Activated naive CD4-positive, alpha-beta T cell treated with anti-CD3 and anti-CD28 coated beads for 36 hours (primary cell): ENCODE data around the gene HERC5. TPM values are rescaled to one million over a fixed set of nuclear protein-coding genes. Genes with fewer than 3 reads are reported as not detected.

Experiments used
- CTCF ChIA-PET: fragments of 350-600 bp; sonication (Branson Sonifier 250); formaldehyde crosslinking; loops from one replicate; lab custom pipeline; 2021; ENCODE audit warnings: antibody characterized with exemption; lab: Charles Lee
- DNase-seq: peaks from one replicate; pipeline ENCODE4 v3.0.0-alpha.2; 2020
- H3K27ac Mint-ChIP-seq: one replicate; pipeline ENCODE4 v1.8.0; 2021; ENCODE audit warnings: mild to moderate bottlenecking, mixed read lengths
- H3K27me3 Mint-ChIP-seq: one replicate; pipeline ENCODE4 v1.8.0; 2021; ENCODE audit warnings: low read depth, mixed read lengths
- H3K36me3 Mint-ChIP-seq: one replicate; pipeline ENCODE4 v1.8.0; 2021; ENCODE audit warnings: low read depth, mixed read lengths
- H3K4me1 Mint-ChIP-seq: one replicate; pipeline ENCODE4 v1.8.0; 2021; ENCODE audit warnings: low read depth, mixed read lengths
- H3K4me3 Mint-ChIP-seq: one replicate; pipeline ENCODE4 v1.8.0; 2021; ENCODE audit warnings: mild to moderate bottlenecking, moderate library complexity, mixed read lengths
- H3K9me3 Mint-ChIP-seq: one replicate; pipeline ENCODE4 v1.8.0; 2021; ENCODE audit warnings: mixed read lengths
- intact Hi-C: fragments of 100-400 bp; cut with micrococcal nuclease; formaldehyde crosslinking; loops from one replicate; pipeline ENCODE4 v1.15.1; 2023
- total RNA-seq, 2 experiments: library from RNA; stranded (reverse); gene quantifications; one replicate each; pipeline ENCODE4 v1.2.3, GENCODE V29; 2021

HERC5 gene
- 10 to 100 TPM; 38.8 to 39.5 TPM for total RNA-seq

GRCh38 chr4:88456670-88457306 lies at the start of gene HERC5:
Gene HERC5 (plus strand): TSS chr4:88457119. CDS start chr4:88457270, 151 bp downstream.
- Mint-ChIP-seq H3K27me3 (no peaks in the 10 kb centered on the region), H3K27ac (peak within 1 kb of the TSS; percentile 97), H3K4me3 (peak within 1 kb of the TSS; percentile 98), H3K4me1 (peaks cover 5% of the 10 kb centered on the region), H3K36me3 (peaks cover 4% of the 10 kb centered on the region), H3K9me3 (no peaks in the 10 kb centered on the region)
- intact Hi-C loops = loop anchor here (1.0 to 10.0 kb wide), 12 partner anchors 10 to 1034 kb away; partner anchors contain the start of genes NUDT9, PPM1K and PYURF
- DNase-seq = peak; percentile 93
- CTCF ChIA-PET = interaction anchor here (0.9 to 2.3 kb wide), 10 partner anchors 14 to 647 kb away, joined by 3 to 11 read pairs (median 4); partner anchors contain the start of gene HERC6

- CTCF ChIA-PET = no interaction called here
- DNase-seq = no peak
- Mint-ChIP-seq H3K9me3 (no peaks in the 10 kb centered on the region), H3K4me3 (no peak overlapping the region), H3K27ac (no peak overlapping the region), H3K36me3 (peaks cover 11% of the 10 kb centered on the region), H3K4me1 (peaks cover 1% of the 10 kb centered on the region), H3K27me3 (no peaks in the 10 kb centered on the region)
- intact Hi-C loops = no loop called here
Observed at GRCh38 chr4:88409206-88409605, 47.7 kb upstream of the HERC5 start.

GRCh38 chr4:88409789-88410188 lies 47.1 kb upstream of the HERC5 start:
- Mint-ChIP-seq H3K27ac (no peak overlapping the region), H3K27me3 (no peaks in the 10 kb centered on the region), H3K9me3 (no peaks in the 10 kb centered on the region), H3K4me3 (no peak overlapping the region), H3K4me1 (peaks cover 1% of the 10 kb centered on the region), H3K36me3 (peaks cover 14% of the 10 kb centered on the region)
- no peak for DNase-seq
- intact Hi-C loops = no loop called here
- CTCF ChIA-PET = interaction anchor here (0.6 to 0.9 kb wide), 2 partner anchors 32 to 186 kb away, joined by 3 to 5 read pairs; partner anchors contain the start of gene HERC6

GRCh38 chr4:88411491-88412096 lies 45.3 kb upstream of the HERC5 start:
- H3K4me3 Mint-ChIP-seq = no peak overlapping the region
- H3K27ac Mint-ChIP-seq = no peak overlapping the region
- H3K9me3 Mint-ChIP-seq = no peaks in the 10 kb centered on the region
- DNase-seq = peak; percentile 25
- intact Hi-C loops = no loop called here
- H3K4me1 Mint-ChIP-seq = peaks cover 1% of the 10 kb centered on the region
- CTCF ChIA-PET = interaction anchor here (1.5 kb wide), 1 partner anchor 193 kb away, joined by 4 read pairs; no protein-coding TSS in a partner anchor
- no peaks in the 10 kb centered on the region for H3K27me3 Mint-ChIP-seq
- H3K36me3 Mint-ChIP-seq = peaks cover 14% of the 10 kb centered on the region

DNA sequence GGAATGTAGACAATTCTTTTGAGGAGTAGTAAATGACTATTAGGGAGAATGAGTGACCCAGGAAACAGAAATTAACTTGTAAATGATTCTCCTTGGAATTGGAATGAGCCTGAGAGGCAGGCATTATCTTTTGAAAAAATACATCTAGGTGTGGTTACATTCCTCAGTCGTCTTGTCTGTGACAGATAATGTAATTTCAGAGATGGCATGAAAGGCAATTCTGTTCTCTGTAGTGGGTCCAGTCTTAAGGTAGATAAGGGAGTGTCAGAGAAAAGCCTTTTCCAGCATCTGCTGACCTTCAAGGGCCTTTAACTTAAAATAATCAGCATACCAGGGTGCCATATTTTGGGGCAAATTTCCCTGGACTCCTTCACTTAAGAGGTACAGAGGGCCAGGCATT lies 43.1 kb upstream of the HERC5 start:
- Mint-ChIP-seq H3K27ac (no peak overlapping the region), H3K4me1 (peaks cover 1% of the 10 kb centered on the region), H3K27me3 (no peaks in the 10 kb centered on the region), H3K9me3 (no peaks in the 10 kb centered on the region), H3K4me3 (no peak overlapping the region), H3K36me3 (peaks cover 4% of the 10 kb centered on the region)
- DNase-seq = no peak
- CTCF ChIA-PET = no interaction called here
- intact Hi-C loops = no loop called here

DNA sequence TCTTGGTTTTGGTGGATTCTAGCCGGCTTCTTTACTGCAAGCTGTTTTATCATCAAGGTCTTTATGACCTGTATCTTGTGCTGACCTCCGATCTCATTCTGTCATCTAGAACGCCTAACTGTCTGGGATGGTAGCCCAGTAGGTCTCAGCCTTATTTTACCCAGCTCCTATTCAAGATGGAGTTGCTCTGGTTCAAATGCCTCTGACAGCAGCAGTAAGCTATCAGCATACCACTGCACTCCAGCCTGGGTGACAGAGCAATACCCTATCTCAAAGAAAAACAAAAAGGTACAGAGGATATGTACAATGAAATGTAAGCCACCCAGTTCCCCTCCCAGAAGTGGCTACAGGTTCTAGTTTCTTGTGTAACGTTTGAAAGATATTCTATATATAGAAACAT lies 42.2 kb upstream of the HERC5 start:
- Mint-ChIP-seq H3K36me3 (peaks cover 4% of the 10 kb centered on the region), H3K27me3 (no peaks in the 10 kb centered on the region)
- CTCF ChIA-PET = no interaction called here

DNA sequence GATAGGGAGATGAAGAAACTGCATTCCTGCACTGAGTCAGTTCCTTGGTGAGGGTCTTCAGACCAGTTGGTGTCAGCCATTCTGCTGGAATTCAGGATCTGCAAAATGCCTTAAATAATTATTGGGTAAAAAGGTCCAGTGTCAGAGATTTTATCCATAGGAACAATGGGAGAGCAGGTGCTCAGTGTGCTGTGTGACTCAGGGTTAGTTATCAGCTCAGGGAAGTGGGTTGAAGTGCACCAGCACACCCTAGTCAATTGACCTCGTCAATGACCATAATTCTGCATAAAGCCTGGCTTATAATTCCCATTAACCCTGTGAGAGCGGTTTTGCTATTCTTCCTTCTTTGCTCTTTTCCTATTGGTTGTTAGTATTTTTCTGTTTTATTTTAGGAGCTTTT lies 40.9 kb upstream of the HERC5 start:
- Mint-ChIP-seq H3K9me3 (no peaks in the 10 kb centered on the region), H3K27ac (no peak overlapping the region), H3K36me3 (peaks cover 4% of the 10 kb centered on the region), H3K4me1 (peaks cover 1% of the 10 kb centered on the region), H3K4me3 (no peak overlapping the region), H3K27me3 (no peaks in the 10 kb centered on the region)
- DNase-seq = no peak
- CTCF ChIA-PET = interaction anchor here (1.2 kb wide), 1 partner anchor 99 kb away, joined by 3 read pairs; no protein-coding TSS in a partner anchor
- intact Hi-C loops = no loop called here

More for the DNA sequence above, 42.2 kb upstream of the HERC5 start:
- DNase-seq = no peak
- H3K4me3 Mint-ChIP-seq = no peak overlapping the region
- H3K4me1 Mint-ChIP-seq = peaks cover 1% of the 10 kb centered on the region
- intact Hi-C loops = no loop called here
- no peak overlapping the region for H3K27ac Mint-ChIP-seq
- no peaks in the 10 kb centered on the region for H3K9me3 Mint-ChIP-seq

- no peak overlapping the region for H3K4me3 Mint-ChIP-seq
- H3K27me3 Mint-ChIP-seq = no peaks in the 10 kb centered on the region
- CTCF ChIA-PET = interaction anchor here (0.6 to 0.8 kb wide), 2 partner anchors 41 to 71 kb away, joined by 3 read pairs; no protein-coding TSS in a partner anchor
- H3K4me1 Mint-ChIP-seq = no peaks in the 10 kb centered on the region
- no peak overlapping the region for H3K27ac Mint-ChIP-seq
- H3K9me3 Mint-ChIP-seq = no peaks in the 10 kb centered on the region
- DNase-seq = no peak
- peaks cover 4% of the 10 kb centered on the region for H3K36me3 Mint-ChIP-seq
- intact Hi-C loops = no loop called here
Observed at GRCh38 chr4:88418411-88418810, 38.5 kb upstream of the HERC5 start.

DNA sequence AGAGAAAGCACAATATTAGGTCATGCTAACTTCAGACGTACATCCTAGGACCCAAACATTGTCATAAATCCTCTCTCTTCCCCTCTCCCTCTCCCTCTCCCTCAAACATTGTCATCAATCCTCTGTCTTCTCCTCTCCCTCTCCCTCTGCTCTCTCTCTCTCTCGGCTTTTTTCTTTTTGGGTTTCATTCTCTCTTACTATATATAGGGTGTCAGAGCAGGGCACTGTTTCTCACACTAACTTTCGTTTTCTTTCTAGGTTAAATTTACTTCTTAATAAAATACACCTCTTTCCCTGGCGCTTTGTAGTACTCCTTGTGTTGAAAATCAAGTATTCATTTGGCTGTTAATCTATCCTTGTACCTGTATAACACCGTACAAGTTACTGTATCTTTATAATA lies 37.0 kb upstream of the HERC5 start:
- Mint-ChIP-seq H3K4me1 (no peaks in the 10 kb centered on the region), H3K4me3 (no peak overlapping the region), H3K27ac (no peak overlapping the region), H3K9me3 (no peaks in the 10 kb centered on the region), H3K36me3 (no peaks in the 10 kb centered on the region), H3K27me3 (no peaks in the 10 kb centered on the region)
- CTCF ChIA-PET = no interaction called here
- intact Hi-C loops = no loop called here
- no peak for DNase-seq

DNA sequence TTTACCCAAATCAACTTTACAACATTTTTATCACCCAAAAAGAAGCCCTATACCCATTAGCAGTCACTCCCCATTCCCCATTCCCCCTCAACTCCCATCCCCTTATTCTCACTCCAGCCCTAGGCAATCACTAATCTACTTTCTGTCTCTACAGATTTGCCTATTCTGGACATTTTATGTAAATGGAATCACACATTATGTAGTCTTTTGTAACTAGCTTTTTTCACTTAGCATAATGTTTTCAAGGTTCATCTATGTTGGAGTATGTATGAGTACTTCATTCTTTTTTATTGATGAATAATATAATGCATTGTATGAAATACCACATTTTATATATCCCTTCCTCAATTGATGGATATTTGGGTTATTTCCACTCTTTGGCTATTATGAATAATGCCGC lies 36.1 kb upstream of the HERC5 start:
- no peaks in the 10 kb centered on the region for H3K4me1 Mint-ChIP-seq
- intact Hi-C loops = no loop called here
- no peak for DNase-seq
- H3K27me3 Mint-ChIP-seq = no peaks in the 10 kb centered on the region
- H3K4me3 Mint-ChIP-seq = no peak overlapping the region
- CTCF ChIA-PET = interaction anchor here (1.5 kb wide), 1 partner anchor 52 kb away, joined by 3 read pairs; no protein-coding TSS in a partner anchor
- no peaks in the 10 kb centered on the region for H3K9me3 Mint-ChIP-seq
- H3K27ac Mint-ChIP-seq = no peak overlapping the region
- no peaks in the 10 kb centered on the region for H3K36me3 Mint-ChIP-seq

DNA sequence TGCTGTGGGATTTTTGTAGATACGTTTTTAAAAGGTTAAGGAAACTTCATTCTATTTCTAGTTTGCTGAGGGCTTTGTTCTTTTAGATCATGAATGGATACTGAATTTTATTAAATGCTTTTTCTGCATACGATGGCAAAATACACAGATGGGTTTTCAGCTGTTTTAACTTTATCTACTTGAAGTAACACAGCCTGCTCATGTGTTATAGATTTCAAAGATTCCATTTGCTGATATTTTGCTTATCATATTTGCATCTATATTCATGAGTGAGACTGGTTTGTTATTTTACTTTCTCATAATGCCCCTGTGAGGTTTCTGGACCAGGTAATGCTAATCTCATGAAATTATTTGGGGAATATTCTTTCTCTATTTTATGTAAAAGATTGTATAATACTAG lies 34.5 kb upstream of the HERC5 start:
- H3K9me3 Mint-ChIP-seq = no peaks in the 10 kb centered on the region
- intact Hi-C loops = no loop called here
- H3K4me3 Mint-ChIP-seq = no peak overlapping the region
- CTCF ChIA-PET = interaction anchor here (1.5 kb wide), 1 partner anchor 53 kb away, joined by 3 read pairs; no protein-coding TSS in a partner anchor
- no peaks in the 10 kb centered on the region for H3K4me1 Mint-ChIP-seq
- no peak overlapping the region for H3K27ac Mint-ChIP-seq
- H3K36me3 Mint-ChIP-seq = peaks cover 2% of the 10 kb centered on the region
- H3K27me3 Mint-ChIP-seq = no peaks in the 10 kb centered on the region
- no peak for DNase-seq

DNA sequence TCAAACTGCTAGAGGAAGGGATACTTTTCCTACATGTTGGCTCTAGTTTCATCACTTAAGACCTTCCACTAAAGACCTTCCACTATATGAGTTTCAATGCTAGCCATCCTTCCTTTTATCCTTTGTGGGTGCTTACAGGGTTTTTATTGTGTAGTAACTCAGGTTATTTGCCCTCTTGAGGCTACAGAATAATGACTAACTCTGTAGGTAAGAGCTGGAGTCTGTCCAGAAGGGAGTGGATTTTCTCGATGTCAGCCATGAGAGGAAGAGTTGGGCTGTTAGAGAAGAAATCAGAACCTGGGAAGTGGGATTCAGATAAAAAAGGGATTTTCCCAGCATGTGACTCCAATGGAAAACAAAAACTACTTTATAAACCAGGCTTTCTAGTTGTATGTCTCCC lies 27.5 kb upstream of the HERC5 start:
- no peak overlapping the region for H3K4me3 Mint-ChIP-seq
- peaks cover 2% of the 10 kb centered on the region for H3K9me3 Mint-ChIP-seq
- DNase-seq = no peak
- H3K36me3 Mint-ChIP-seq = peaks cover 22% of the 10 kb centered on the region
- intact Hi-C loops = no loop called here
- no peaks in the 10 kb centered on the region for H3K4me1 Mint-ChIP-seq
- no peak overlapping the region for H3K27ac Mint-ChIP-seq
- CTCF ChIA-PET = no interaction called here
- H3K27me3 Mint-ChIP-seq = no peaks in the 10 kb centered on the region
